ENCODE data around the gene HECW1. TPM values are rescaled to one million over a fixed set of nuclear protein-coding genes. Genes with fewer than 3 reads are reported as not detected.

The HECW1 gene
- total RNA-seq, 1 donor from 2014 or later, result 1.6 TPM

DNA sequence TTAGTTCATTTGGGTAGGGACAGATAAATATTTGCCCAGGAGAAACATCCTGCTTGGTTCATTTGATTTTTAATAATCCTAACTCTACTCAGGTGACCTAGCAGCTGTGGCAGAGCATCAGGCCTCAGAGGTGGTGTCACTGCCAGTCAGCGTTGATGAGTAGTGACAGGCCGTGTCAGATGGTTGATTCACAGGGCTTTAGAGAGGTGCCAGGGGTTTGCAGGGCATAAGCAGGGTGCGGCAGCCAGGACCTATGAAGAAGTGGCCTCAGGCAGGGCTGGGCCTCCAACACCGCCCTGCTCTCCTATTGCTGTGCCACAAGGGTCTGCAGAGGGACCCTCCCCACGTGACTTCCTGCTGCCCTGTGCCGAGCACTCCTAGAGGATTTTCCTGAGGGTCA is 128.1 kb downstream of the HECW1 start:
- no peaks in the 10 kb centered on the region for H3K36me3 ChIP-seq
- DNase-seq (no peak), ATAC-seq (no peak)
- TF ChIP-seq, protein P1, sequence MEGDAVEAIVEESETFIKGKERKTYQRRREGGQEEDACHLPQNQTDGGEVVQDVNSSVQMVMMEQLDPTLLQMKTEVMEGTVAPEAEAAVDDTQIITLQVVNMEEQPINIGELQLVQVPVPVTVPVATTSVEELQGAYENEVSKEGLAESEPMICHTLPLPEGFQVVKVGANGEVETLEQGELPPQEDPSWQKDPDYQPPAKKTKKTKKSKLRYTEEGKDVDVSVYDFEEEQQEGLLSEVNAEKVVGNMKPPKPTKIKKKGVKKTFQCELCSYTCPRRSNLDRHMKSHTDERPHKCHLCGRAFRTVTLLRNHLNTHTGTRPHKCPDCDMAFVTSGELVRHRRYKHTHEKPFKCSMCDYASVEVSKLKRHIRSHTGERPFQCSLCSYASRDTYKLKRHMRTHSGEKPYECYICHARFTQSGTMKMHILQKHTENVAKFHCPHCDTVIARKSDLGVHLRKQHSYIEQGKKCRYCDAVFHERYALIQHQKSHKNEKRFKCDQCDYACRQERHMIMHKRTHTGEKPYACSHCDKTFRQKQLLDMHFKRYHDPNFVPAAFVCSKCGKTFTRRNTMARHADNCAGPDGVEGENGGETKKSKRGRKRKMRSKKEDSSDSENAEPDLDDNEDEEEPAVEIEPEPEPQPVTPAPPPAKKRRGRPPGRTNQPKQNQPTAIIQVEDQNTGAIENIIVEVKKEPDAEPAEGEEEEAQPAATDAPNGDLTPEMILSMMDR (IDR thresholded peaks at IDR 0.05), result no peak
- H3K27me3 ChIP-seq, result no peaks in the 10 kb centered on the region
- H3K4me3 ChIP-seq, result no peak overlapping the region
- H3K9me3 ChIP-seq, result no peaks in the 10 kb centered on the region
- H3K27ac ChIP-seq, result no peak overlapping the region
- no peaks in the 10 kb centered on the region for H3K4me1 ChIP-seq
- intact Hi-C loops (cut with DNase I), result no loop called here

DNA sequence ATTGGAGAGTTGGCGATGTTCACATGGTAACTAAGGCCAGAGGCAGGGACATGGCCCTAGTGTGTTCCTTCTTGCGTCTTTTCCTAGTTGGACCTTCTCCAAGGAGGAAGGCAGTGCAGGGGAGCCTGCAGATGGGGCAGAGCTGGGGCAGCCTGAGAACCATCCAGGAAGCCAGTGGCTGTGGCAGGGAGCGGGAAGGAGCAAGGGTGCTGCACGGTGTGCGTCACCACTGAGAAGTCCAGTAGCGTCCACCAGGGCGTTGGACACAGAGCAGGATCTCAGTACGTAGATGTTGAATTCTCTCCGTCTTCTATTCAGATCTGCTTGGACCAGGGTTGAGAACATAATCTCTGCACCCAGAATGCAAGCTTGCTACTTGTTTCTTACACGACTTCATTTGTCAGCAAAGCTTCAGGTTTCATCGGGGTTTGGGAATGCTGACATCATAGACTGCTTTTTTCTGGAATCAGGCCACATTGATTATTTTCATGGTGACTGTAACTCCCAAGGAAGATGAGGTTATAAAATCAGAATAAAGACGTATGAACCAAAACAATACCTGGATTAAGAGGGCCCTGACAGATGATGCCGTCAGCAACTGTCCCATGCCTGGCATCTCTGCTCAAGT is 130.3 kb downstream of the HECW1 start:
- no peak for DNase-seq
- intact Hi-C loops (cut with DNase I), result no loop called here
- H3K9me3 ChIP-seq, result no peaks in the 10 kb centered on the region
- peak; percentile 20 for ATAC-seq
- H3K36me3 ChIP-seq, result no peaks in the 10 kb centered on the region
- no peak overlapping the region for H3K27ac ChIP-seq
- no peak overlapping the region for H3K4me3 ChIP-seq
- no peaks in the 10 kb centered on the region for H3K4me1 ChIP-seq
- no peaks in the 10 kb centered on the region for H3K27me3 ChIP-seq
- TF ChIP-seq, protein P1 (IDR thresholded peaks at IDR 0.05), result no peak

- DNase-seq (no peak), ATAC-seq (no peak)
- Histone ChIP-seq H3K27me3 (no peaks in the 10 kb centered on the region), H3K27ac (no peak overlapping the region), H3K36me3 (no peaks in the 10 kb centered on the region), H3K4me1 (no peaks in the 10 kb centered on the region), H3K4me3 (no peak overlapping the region), H3K9me3 (no peaks in the 10 kb centered on the region)
- intact Hi-C loops (cut with DNase I), result no loop called here
- TF ChIP-seq, protein P1 (IDR thresholded peaks at IDR 0.05), result no peak
Observed at GRCh38 chr7:43244232-43244631, 131.8 kb downstream of the HECW1 start.

- no peaks in the 10 kb centered on the region for H3K9me3 ChIP-seq
- intact Hi-C loops (cut with DNase I), result no loop called here
- H3K36me3 ChIP-seq, result no peaks in the 10 kb centered on the region
- DNase-seq, result no peak
- H3K4me3 ChIP-seq, result no peak overlapping the region
- TF ChIP-seq, protein P1 (IDR thresholded peaks at IDR 0.05), result no peak
- no peak overlapping the region for H3K27ac ChIP-seq
- no peaks in the 10 kb centered on the region for H3K27me3 ChIP-seq
- H3K4me1 ChIP-seq, result no peaks in the 10 kb centered on the region
- no peak for ATAC-seq
Observed at GRCh38 chr7:43244784-43245183, 132.3 kb downstream of the HECW1 start.

DNA sequence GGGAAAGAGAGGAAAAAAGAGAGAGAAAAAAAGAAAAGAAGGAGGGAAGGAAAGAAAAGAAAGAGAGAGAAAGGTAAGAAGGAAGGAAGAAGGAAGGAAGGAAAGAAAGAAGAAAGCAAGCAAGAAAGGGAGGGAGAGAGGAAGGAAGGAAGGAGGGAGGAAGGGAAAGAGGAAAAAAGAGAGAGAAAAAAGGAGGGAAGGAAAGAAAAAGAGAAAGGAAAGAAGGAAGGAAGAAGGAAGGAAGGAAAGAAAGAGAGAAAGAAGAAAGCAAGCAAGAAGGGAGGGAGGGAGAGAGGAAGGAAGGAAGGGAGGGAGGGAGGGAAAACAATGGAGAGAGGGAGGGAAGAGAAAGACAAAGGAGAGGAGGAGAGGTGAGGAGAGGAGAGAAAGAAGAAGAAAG is 135.3 kb downstream of the HECW1 start:
- Histone ChIP-seq H3K4me3 (no peak overlapping the region), H3K27me3 (no peaks in the 10 kb centered on the region), H3K36me3 (no peaks in the 10 kb centered on the region), H3K27ac (no peak overlapping the region), H3K4me1 (no peaks in the 10 kb centered on the region), H3K9me3 (no peaks in the 10 kb centered on the region)
- no peak for ATAC-seq
- TF ChIP-seq, protein P1 (IDR thresholded peaks at IDR 0.05), result no peak
- intact Hi-C loops (cut with DNase I), result no loop called here
- no peak for DNase-seq

DNA sequence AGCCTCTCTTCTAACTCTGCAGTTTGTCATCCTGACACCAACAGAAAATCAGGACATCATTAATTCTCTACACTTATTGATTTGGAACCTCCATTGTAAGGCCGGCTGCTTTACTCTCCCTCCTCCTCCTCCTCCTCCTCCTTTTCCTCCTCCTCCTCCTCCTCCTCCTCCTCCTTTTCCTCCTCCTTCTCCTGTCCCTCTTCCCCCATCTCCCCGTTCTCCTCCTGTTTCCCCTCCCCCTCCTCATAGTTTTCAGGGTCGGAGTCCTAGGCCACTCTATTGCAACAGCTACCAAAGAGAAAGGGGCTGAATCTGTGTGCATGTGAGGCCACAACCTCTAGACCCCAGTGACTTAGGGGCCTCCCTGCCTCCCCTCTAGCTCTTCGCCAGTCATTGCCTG is 136.1 kb downstream of the HECW1 start:
- H3K36me3 ChIP-seq, result no peaks in the 10 kb centered on the region
- no peaks in the 10 kb centered on the region for H3K9me3 ChIP-seq
- DNase-seq (no peak), ATAC-seq (no peak)
- peak overlapping the region; percentile 20 for H3K4me3 ChIP-seq
- intact Hi-C loops (cut with DNase I), result no loop called here
- H3K4me1 ChIP-seq, result no peaks in the 10 kb centered on the region
- no peaks in the 10 kb centered on the region for H3K27me3 ChIP-seq
- TF ChIP-seq, protein P1 (IDR thresholded peaks at IDR 0.05), result no peak
- H3K27ac ChIP-seq, result no peak overlapping the region
